GM19351 (cell line): ENCODE data around the gene CTTNBP2.

Experiments
- ATAC-seq: cut with Tn5 transposase; IDR thresholded peaks from one replicate; pipeline ENCODE4 v1.9.1; 2021; ENCODE audit warnings: mild to moderate bottlenecking, moderate library complexity; ENCODE audit not compliant: unreplicated experiment

Gene CTTNBP2

DNA sequence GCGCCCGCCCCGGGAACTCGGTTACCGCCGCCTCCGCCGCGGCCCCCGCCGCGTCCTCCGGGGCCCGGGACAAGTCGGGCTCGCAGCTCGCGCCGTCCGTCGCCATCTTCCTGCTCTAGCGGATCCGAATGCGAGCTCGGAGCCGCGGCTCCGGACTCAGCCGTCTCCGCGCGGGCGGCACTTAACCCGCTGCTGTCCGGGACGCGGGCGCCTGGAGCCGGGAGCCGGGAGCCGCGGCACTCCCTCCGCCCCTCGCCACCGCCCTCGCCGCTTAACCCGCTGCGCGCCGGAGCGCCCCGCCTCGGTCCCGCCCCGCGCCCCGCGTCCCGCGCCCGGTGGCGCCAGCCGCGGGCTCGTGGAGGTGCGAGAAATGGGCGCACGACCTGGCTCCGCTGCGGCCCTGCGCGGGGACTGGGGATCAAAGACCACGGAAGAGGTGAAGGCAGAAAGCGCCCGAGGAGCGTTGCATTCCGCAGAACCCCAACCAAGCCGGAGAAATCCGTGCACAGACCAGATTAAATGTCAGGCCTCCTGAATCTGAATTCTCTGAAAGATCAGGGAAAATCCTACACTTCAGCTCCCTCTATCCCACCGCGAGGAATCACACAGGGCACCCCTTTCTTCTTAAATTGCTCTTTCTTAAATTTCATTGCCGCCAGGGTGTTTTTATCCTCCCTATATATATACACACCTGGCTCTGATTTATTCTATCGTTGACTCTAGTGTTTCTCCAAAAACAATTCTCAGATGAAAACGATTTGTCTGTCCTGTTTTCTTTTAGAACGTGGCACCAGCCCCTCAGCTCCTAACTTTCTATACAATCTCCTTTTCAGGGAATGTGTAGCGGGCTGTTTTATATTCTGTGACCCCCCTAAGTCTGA is at the start of gene CTTNBP2:
CTTNBP2 (minus strand) TSS at position 132 of the 881 bp plus-strand sequence; CDS start at position 106, 26 bp downstream.
- ATAC-seq = peak; percentile 62

- ATAC-seq = no peak
Observed at GRCh38 chr7:117916309-117916708, 43.1 kb upstream of the CTTNBP2 start.

DNA sequence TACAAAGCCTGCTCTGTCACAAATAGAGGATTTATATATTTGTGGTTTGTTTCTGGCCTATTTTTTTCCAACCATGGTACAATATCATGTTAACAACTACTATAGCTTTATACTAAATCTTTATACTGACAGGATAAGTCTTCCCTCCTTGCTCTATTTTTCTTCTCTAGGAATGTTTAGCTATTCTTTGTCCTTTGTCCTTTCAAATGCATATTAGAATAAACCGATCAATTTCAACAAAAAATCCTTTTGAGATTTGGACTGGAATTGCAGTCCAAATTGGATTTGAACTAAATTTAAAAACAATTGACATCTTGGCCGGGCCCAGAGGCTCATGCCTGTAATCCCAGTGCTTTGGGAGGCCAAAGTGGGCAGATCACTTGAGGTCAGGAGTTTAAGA is 39.2 kb upstream of the CTTNBP2 start:
- no peak for ATAC-seq

DNA sequence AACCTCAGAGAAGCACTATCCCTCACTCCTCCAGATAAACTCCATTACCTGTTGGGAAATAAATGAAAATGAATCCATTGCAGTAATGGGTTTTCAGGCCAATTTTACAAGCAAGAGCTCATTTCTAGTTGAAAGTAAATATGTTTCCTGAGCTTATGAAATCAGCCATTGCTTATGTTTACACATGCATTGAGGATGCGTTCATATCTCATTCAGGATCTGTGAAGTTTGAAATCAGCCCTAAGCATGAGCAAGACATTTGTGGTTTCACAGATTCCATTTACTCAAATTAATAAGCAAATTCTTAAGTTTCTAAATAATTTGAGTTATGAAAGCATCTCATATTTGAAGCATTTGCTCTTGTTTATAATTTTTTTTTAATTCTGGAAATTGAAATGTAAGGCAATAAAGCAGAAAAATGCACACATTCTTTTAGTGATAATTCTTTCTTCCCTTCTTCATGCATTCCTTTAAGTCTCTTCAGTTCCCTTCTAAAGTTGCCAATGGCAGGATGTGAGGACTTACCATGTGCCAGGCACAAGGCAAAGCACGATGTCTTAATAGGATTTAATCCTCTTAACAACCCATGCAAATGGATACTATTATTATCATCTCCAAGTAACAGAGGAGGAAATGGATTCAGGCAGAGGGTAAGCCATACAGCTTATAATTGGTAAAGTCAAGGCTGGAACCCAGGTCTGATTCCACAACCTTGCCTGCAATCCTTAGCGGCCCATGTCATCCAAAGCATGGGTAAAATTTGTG is 35.0 kb upstream of the CTTNBP2 start:
- no peak for ATAC-seq

DNA sequence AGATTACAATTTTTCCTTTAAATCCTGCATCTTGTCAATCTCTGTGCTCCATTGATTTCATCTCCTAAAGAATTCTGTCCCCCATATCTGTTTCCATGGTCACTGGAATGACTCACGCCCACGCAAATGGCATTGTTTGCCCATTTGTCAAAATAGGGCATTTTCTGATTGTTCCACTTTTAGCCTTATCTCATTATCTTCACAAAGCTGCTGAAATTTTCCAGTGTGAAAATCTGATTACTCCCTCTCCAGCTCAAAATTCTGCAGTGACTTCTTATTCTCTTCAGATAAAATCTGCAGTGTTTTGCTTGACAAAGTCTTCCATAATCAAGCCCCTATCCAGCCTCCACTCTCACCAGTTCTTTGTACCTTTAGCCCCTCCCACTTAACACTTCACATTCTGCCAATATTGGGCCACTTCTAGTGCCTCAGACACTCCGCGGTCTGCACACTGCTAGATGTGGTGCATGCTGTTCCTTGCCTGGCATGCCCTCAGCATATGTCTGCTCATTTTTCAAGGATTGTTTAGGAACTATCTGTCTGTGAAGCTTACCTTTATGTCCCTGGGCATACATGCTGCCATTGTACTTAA is 33.9 kb upstream of the CTTNBP2 start:
- ATAC-seq = no peak

DNA sequence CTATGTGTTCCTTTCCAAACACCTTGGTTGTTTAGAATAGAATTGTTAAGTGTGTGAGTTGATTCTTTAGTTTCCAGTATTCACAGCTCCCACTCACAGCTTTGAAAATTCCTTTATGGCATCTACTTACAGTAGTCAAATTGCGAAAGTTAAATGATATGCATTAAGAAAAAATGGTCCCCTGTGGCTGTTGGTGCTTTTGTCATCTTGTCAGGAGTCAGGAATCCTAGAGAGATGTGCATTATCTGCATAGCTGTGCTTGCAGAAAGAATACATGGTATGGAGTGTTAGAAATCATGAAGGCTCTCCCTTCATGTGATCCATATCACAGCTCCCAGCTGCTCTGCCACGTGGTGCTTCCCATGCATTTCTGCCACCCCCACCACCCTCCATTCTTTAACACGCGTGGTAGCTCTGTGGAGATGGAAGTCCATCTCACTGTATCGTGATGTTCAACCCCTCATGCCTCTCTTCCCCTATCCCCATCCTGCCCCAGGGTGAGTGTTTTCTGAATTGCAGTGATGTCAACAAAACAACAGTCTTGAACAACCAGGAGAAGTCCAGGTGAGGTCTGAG is 29.2 kb upstream of the CTTNBP2 start:
- ATAC-seq = no peak

DNA sequence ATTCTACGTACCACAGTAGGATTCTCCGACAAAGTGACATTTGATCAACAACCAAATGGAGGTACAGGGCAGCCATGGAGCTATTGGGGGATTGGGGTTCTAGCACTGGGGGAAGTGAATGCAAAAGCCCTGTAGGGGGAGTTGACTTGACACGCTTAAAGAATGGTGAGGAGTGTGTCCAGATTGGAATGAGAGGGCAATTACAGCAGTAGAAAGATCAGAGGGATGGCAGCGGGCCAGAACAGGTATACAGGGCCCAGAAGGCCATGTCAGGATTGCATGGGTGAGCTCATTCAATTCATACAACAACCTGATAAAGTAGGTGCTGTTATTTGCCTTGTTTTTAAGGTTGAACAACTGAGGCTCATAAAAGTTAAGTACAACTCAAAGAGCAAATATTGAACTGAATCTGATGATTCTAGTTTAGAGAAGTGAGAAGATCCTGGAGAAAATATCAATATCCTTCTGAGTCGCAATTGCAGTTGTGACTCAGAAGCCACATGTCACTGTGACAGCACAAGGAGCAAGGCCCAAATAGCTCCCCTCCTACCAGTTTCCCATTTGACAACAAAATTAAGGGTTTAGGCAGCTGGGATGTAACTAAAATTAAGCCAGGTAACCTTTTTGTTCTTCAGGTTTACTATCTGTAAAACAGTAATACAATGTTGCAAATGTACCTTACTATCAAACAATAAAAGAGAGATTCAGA is 28.0 kb upstream of the CTTNBP2 start:
- ATAC-seq = no peak

DNA sequence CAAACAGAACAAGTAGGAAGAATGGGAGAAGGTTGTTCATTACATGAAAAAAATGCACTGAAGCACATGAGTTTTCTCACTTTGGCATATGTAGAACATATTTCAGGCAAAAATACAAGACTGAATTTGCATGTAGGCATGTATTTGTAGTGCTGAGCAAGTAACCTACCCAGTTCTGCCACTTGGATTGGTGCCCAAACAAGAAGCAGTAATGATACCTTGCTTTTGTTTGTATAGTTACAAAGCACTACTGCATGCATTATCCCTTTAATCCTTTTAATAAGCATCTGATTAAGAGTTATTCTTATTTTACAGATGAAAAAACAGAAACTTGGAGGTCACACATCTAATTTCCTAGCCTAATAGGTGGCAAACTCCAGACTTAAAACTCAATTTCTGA is 23.1 kb upstream of the CTTNBP2 start:
- ATAC-seq = no peak

- no peak for ATAC-seq
Observed at GRCh38 chr7:117895276-117895675, 22.0 kb upstream of the CTTNBP2 start.

- ATAC-seq = no peak
Observed at GRCh38 chr7:117894037-117894436, 20.8 kb upstream of the CTTNBP2 start.

GRCh38 chr7:117892821-117893220 is 19.6 kb upstream of the CTTNBP2 start:
- no peak for ATAC-seq

DNA sequence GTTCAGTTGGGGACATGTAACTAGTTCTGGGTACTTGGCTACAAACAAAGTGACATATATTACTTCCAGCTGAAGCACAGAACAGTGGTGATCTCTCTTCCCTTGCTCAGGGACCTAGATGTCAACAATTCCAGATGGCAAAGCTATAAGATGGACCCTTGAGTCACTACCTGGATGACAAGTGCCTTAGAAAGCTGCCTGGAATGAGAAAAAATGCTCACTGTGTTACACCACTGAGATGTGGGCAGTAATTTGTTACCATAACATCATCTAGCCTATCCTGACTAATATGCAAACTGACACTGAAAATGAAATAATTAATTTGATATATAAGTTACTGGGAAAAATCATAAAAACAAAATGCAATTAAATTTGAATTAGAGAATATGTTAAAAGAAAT is 16.4 kb upstream of the CTTNBP2 start:
- no peak for ATAC-seq

DNA sequence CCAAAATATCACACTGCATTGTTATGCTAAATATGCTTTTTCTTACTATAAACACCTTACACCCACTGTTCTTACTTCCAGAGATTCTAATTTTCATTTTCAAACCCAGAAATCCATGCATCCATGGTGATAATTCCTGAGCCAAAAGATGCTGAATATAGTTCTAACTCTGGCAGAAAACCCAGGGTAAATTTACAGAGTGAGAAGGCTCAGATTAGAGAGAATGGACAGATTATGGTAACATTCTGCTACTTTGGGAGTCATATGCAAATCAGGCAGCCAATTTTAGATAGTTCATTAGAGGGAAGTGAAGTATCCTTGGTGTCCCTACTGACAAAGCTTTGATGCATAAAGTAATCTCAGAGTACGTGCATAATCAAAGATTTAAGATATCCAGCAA is 15.4 kb upstream of the CTTNBP2 start:
- ATAC-seq = no peak

DNA sequence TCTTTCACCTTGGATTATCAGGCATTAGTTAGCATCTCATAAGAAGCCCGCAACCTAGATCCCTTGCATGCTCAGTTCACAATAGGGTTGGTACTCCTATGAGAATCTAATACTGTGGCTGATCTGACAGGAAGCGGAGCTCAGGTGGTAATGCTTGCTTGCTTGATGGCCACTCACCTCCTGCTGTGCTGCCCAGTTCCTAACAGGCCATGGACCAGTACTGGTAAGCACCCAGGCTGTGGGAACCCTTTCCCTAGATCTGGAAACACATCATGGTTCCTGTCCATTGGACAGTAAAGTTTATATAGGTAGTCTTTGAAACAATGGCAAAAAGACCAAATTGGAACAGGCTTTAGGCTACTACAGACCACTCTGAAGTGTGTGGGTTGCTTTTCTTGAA is 9.4 kb upstream of the CTTNBP2 start:
- ATAC-seq = no peak

DNA sequence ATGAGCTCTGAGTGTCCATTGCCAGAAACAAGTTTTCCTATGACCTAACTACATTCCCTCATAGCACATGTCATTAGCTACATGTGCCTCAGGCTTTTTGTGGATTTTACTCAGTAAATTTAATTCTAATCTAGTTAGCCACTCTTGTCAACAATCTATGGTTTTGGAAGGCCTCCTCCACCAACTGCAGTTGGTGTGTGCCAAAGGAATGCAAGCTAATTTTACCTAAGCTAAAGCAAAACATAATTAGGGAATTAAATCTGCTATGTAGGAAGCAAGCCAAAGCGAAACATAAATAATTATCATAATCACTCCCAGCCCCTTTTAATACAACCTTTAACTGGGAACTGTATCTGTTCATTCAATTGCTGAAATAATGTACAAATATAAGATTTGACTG is 3.5 kb upstream of the CTTNBP2 start:
- ATAC-seq = no peak

DNA sequence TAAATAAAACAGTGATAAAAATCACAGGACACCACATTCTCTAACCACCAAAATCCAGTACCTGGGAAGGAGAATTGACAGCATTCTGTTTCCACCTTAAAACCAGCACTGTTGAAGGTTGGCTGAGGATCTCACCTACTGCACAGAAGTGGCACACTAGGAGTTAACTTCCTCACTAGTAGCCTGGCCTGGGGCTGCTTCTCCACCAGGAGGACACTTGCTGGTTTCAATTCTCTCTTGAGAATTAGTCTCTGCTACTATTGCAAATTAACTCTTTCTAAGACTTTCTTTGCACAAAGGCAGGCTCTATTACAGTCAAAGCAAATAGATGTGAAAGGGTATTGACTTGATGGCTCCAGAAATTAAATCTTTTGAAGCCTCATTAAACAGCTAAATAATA is 2.3 kb upstream of the CTTNBP2 start:
- ATAC-seq = peak; percentile 33

- no peak for ATAC-seq
Observed at GRCh38 chr7:117874191-117874700, 1.0 kb upstream of the CTTNBP2 start.

- peak; percentile 12 for ATAC-seq
Observed at GRCh38 chr7:117872561-117873309, 506 bp downstream of the CTTNBP2 start.

GRCh38 chr7:117871778-117872538 is 1.3 kb downstream of the CTTNBP2 start:
- no peak for ATAC-seq
